Testis (tissue), 2 donors: ENCODE measurements around the gene CEP76.
A peak's percentile ranks its signal among the peaks of the same experiment; 100 is the strongest.

Experiments
- POLR2A ChIP-seq: fragments of 450-650 bp; IDR thresholded peaks from one replicate; pipeline ENCODE4 v1.6.1; 2017; ENCODE audit warnings: antibody characterized with exemption, mild to moderate bottlenecking, moderate library complexity
- TF ChIP-seq, protein P1 (sequence below), 3 experiments: fragments of 450-650 bp in 2 of 3; fragments of 200-600 bp in 1 of 3; sonication (generic) in 1 of 3; IDR thresholded peaks; one replicate each; pipeline ENCODE4 v1.5.1; 2016 to 2019; ENCODE audit warnings: antibody characterized with exemption in 3 of 3, mild to moderate bottlenecking in 2 of 3, moderate library complexity in 1 of 3

DNA sequence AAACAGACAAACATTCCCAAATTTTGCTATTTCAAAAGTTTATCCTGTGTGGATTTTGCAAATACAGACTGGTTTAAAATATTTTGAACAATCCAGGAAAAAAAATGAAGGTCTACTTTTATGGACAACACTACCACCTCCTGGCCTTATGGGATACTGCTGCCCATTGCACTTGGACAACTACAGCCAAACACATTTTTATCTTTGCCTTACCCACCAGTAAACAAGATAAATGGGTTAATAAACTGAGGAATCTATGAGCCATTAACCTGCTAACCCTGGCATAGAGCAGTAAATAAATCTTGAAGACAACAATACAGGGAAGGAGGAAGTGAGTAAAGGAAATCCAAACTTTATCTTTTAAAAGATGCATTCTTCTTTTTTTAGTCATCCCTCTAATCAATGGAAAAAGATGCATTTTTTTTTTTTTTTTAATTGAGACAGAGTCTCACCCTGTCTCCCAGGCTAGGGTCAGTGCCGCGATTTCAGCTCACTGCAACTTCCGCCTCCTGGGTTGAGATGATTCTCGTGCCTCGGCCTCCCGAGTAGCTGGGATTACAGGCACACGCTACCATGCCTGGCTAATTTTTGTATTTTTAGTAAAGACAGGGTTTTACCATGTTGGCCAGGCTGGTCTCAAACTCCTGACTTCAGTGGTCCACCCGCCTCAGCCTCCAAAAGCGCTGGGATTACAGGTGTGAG lies 42.5 kb downstream of the CEP76 start:
- no peak for TF ChIP-seq POLR2A
- TF ChIP-seq, protein P1, sequence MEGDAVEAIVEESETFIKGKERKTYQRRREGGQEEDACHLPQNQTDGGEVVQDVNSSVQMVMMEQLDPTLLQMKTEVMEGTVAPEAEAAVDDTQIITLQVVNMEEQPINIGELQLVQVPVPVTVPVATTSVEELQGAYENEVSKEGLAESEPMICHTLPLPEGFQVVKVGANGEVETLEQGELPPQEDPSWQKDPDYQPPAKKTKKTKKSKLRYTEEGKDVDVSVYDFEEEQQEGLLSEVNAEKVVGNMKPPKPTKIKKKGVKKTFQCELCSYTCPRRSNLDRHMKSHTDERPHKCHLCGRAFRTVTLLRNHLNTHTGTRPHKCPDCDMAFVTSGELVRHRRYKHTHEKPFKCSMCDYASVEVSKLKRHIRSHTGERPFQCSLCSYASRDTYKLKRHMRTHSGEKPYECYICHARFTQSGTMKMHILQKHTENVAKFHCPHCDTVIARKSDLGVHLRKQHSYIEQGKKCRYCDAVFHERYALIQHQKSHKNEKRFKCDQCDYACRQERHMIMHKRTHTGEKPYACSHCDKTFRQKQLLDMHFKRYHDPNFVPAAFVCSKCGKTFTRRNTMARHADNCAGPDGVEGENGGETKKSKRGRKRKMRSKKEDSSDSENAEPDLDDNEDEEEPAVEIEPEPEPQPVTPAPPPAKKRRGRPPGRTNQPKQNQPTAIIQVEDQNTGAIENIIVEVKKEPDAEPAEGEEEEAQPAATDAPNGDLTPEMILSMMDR (IDR thresholded peaks at IDR 0.05): peak; percentile 83 to 94 (median 90)
